Stimulated activated CD8-positive, alpha-beta memory T cell treated with anti-CD3 and anti-CD28 coated beads, Interleukin-4, amount 100 ng/mL, for 48 hours (primary cell): ENCODE measurements around the gene EHD1.
A peak's percentile ranks its signal among the peaks of the same experiment; 100 is the strongest.

Source experiments
- DNase-seq: peaks from one replicate; pipeline ENCODE4 v3.0.0-alpha.2; 2020

The EHD1 gene

GRCh38 chr11:64909653-64910343, 31.4 kb upstream of the EHD1 start:
- DNase-seq: no peak

GRCh38 chr11:64908766-64909165, 30.3 kb upstream of the EHD1 start:
- no peak for DNase-seq

GRCh38 chr11:64906314-64906635, 27.9 kb upstream of the EHD1 start:
- no peak for DNase-seq

GRCh38 chr11:64905516-64906313, 27.3 kb upstream of the EHD1 start:
- DNase-seq: no peak

GRCh38 chr11:64903291-64903833, 24.9 kb upstream of the EHD1 start:
- no peak for DNase-seq

GRCh38 chr11:64902102-64902900, 23.9 kb upstream of the EHD1 start:
- DNase-seq: no peak

- DNase-seq: no peak
Measured at GRCh38 chr11:64900774-64901173, 22.4 kb upstream of the EHD1 start.

GRCh38 chr11:64900263-64900678, 21.9 kb upstream of the EHD1 start:
- DNase-seq: peak; percentile 69

- no peak for DNase-seq
Measured at GRCh38 chr11:64898541-64898940, 20.1 kb upstream of the EHD1 start.

GRCh38 chr11:64898076-64898445, 19.6 kb upstream of the EHD1 start:
- no peak for DNase-seq

GRCh38 chr11:64897381-64898075, 19.1 kb upstream of the EHD1 start:
- no peak for DNase-seq

GRCh38 chr11:64896448-64897022, 18.1 kb upstream of the EHD1 start:
- DNase-seq: no peak

GRCh38 chr11:64894812-64895452, 16.5 kb upstream of the EHD1 start:
- no peak for DNase-seq

- DNase-seq: peak; percentile 99
Measured at GRCh38 chr11:64894070-64894811, 15.8 kb upstream of the EHD1 start.

GRCh38 chr11:64893194-64894069, 15.0 kb upstream of the EHD1 start:
- no peak for DNase-seq

- no peak for DNase-seq
Measured at GRCh38 chr11:64892838-64893193, 14.4 kb upstream of the EHD1 start.

- no peak for DNase-seq
Measured at GRCh38 chr11:64892411-64892831, 14.0 kb upstream of the EHD1 start.

- DNase-seq: no peak
Measured at GRCh38 chr11:64891880-64892279, 13.5 kb upstream of the EHD1 start.

- DNase-seq: no peak
Measured at GRCh38 chr11:64891215-64891848, 12.9 kb upstream of the EHD1 start.

GRCh38 chr11:64890522-64890939, 12.1 kb upstream of the EHD1 start:
- no peak for DNase-seq
